NCI-H1092 (cell line): ENCODE measurements around the gene ZNF346.
"Not testable (repeated sequence)": the region's sequence is repeated elsewhere in the genome, so short reads cannot be mapped to it uniquely, and the experiment has no call there.

Experiments
- DNase-seq: peaks from one replicate; lab custom pipeline; 2025; lab: John Stamatoyannopoulos, UW

ZNF346 gene, protein sequence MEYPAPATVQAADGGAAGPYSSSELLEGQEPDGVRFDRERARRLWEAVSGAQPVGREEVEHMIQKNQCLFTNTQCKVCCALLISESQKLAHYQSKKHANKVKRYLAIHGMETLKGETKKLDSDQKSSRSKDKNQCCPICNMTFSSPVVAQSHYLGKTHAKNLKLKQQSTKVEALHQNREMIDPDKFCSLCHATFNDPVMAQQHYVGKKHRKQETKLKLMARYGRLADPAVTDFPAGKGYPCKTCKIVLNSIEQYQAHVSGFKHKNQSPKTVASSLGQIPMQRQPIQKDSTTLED

DNA sequence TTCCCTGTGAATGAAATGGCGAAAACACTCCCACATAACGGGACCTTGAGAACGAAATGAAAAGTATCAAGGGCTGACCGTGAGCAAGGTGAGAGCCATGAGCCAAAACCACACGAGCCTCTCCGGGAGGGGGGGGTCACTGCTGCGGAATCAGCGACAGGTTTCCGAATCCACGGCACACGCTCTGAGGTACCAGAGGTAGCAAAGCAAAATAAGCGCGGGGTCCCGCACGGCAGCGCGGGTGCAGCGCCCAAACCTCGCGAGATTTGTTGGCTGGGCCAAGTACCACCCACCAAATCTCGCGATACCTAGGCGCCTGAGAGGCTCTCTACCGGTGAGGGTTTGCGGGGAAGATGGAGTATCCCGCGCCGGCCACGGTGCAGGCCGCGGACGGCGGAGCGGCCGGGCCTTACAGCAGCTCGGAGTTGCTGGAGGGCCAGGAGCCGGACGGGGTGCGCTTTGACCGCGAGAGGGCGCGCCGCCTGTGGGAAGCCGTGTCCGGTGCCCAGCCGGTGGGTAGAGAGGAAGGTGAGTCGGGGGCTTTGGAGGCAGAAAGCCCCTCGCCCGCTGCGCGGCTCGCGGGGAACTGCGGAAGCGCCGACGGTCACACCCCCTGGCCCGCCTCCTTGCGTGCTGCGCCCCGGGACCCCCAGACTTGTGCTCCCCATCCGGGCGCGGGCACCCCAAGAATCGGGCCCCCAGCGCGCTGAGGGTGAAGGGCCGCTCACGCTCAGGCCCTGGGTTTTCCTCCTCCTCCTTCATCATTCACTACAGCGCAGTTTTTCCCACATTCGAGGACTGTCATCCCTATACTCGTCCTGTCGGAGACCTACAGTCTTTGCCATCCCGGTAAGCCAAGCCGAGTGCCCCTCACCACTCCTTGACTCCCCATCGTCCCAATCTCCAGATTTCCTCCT lies at the start of gene ZNF346:
Gene ZNF346 (plus strand): TSS at position 311 of the 917 bp plus-strand sequence. CDS start 43 bp downstream, at position 354.
- peak; percentile 90 for DNase-seq

DNA sequence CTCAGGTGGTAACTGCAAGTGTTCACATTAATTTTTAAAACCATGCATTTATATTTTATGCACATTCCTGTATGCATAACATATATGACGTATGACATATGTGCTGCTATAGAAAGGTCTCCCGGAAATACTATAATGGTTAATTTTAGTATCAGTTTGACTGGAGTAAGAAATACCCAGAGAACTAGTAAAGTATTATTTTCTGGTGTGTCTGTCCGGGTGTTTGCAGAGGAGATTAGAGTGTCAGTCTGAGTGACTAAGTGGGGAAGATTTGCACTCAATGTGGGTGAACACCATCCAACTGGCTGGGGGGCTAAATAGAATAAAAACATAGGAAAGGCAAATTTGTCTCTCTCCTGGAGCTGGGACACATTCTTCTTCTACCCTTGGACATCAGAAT lies 42.8 kb upstream of the ZNF346 start:
- DNase-seq, result no peak

DNA sequence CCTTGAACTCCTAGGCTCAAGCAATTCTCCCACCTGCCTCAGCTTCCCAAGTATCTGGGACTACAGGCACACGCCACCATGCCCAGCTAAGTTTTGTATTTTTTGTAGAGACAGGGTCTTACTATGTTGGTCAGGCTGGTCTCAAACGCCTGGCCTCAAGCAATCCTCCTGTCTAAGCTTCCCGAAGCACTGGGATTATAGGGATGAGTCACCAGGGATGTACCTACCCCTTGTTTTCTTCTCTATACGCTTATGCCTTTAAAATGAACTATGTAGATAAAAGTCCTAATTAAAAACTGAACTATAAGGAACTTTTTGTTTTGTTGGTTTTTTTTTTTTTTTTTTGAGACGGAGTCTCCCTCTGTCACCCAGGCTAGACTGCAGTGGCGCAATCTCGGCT lies 41.7 kb upstream of the ZNF346 start:
- DNase-seq, result no peak

DNA sequence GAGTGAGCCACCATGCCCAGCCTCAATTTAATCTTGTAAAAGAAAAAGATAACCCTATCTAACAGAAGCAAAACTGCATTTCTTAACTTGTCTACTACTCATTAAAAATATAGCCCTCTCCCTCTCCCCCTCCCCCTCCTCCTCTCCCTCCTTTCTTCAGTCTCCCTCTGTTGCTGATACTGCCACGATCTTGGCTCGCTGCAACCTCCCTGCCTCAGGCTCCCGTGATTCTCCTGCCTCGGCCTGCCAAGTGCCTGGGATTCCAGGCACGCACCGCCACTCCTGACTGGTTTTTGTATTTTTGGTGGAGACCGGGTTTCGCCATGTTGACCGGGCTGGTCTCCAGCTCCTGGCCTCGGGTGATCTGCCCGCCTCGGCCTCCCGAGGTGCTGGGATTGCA lies 39.4 kb upstream of the ZNF346 start:
- DNase-seq, result not testable (repeated sequence)

DNA sequence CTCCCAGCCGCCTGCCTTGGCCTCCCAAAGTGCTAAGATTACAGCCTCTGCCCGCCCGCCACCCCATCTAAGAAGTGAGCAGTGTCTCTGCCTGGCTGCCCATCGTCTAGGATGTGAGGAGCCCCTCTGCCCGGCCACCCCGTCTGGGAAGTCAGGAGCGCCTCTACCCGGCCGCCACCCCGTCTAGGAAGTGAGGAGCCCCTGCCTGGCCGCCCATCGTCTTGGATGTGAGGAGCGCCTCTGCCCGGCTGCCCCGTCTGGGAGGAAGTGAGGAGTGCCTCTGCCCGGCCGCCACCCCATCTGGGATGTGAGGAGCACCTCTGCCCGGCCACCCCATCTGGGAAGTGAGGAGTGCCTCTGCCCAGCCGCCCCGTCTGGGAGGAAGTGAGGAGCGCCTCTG lies 38.9 kb upstream of the ZNF346 start:
- DNase-seq, result not testable (repeated sequence)

DNA sequence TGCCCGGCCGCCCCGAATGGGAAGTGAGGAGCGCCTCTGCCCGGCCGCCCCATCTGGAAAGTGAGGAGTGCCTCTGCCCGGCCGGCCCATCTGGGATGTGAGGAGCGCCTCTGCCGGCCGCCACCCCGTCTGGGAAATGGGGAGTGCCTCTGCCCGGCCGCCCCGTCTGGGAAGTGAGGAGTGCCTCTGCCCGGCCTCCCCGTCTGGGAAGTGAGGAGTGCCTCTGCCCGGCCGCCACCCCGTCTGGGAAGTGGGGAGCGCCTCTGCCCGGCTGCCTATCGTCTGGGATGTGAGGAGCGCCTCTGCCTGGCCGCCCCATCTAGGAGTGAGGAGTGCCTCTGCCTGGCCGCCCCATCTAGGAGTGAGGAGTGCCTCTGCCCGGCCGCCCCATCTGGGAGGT lies 38.3 kb upstream of the ZNF346 start:
- not testable (repeated sequence) for DNase-seq

DNA sequence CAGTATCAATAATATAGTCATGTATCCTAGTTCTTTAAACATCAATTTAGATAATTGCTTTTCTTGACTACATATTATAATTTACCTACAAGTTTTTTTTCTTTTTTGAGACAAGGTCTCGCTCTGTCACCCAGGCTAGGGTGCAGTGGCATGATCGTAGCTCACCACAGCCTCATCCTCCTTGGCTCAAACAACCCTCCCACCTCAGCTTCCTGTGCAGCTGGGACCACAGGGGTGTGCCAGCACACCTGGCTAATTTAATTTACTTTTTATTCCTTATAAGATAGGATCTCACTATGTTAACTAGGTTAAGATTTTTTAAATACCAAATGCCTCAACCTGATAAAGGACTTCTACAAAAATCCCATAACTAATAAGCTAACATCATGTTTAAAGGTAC lies 37.0 kb upstream of the ZNF346 start:
- DNase-seq, result no peak

DNA sequence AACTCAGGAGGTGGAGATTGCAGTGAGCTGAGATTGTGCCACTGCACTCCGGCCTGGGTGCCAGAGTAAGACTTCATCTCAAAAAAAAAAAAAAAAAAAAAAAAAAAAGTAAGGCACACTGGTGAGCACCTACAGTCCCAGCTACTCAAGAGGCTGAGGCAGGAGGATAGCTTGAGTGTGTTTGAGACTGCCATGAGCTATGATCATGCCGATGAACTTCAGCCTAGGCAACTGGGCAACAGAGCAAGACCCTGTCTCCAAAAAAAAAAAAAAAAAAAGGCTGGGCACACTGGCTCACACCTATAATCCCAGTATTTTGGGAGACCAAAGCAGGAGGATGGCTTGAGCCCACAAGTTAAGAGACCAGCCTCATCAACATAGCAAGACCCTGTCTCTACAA lies 36.2 kb upstream of the ZNF346 start:
- no peak for DNase-seq

DNA sequence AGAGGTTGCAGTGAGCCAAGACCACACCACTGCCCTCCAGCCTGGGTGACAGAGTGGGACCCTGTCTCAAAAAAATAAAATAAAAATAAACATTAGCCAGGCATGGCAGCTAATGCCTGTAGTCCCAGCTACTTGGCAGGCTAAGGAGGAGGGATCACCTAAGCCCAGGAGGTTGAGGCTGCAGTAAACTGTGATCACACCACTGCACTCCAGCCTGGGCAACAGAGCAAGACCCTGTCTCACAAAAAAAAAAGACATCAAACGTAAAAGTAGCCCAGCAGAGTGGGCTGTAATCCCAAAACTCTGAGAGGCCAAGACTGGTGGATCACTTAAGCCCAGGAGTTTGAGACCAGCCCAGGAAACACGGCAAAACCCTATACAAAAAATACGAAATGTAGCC lies 34.9 kb upstream of the ZNF346 start:
- no peak for DNase-seq

DNA sequence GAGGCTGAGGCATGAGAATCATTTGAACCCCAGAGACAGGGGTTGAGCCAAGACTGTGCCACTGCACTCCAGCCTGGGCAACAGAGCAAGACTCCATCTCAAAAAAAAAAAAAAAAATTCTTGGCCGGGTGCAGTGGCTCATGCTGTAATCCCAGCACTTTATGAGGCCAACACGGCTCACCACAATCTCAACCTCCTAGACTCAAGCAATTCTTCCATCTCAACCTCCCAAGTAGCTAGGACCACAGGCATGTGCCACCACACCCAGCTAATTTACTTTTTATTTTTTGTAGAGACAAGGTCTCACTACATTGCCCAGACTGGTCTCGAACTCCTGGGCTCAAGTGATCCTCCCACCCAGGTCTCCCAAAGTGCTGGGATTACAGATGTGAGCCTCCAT lies 29.4 kb upstream of the ZNF346 start:
- DNase-seq, result not testable (repeated sequence)

DNA sequence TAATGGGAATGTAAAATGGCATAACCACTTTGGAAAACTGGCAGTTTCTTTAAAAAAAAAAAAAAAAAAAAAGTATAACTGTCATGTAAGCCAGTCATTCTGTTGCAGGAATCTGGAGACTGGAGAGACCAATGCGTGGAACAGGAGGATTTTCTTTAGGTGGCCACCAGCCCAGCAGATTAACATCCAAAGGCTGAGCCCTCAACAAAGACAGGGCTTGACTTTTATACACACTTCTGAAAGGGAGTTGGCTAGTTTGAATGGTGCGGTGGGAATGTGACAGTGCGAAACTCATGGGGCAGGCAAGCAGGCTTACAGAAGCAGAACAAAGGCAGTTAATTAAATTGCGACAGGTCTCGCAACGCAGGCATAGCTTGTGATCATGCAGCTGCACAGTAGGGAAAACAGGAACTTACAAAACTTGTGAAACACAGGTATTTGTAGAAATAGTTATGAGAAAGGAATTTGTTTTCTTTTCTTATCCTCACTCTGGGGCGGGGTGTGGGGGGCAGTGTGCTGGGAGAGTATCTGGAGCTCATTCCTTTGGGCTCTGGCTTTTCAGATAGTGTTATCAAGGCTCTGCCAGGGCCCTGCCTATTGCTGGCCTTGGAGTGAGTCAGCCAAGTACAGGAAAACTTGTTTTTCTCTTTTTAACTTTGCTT lies 27.9 kb upstream of the ZNF346 start:
- DNase-seq, result no peak

DNA sequence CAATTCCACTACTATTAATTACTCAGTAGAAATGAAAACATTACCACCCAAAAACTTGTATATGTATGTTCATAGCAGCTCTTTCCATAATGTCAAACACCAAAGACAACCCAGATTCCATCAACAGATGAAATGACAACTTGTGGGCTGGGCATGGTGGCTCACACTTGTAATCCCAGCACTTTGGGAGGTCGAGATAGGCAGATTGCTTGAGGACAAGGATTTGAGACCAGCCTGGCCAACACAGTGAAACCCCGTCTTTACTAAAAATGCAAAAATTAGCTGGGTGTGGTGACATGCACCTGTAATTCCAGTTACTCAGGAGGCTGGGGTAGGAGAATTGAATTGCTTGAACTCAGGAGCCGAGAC lies 27.4 kb upstream of the ZNF346 start:
- DNase-seq, result no peak

DNA sequence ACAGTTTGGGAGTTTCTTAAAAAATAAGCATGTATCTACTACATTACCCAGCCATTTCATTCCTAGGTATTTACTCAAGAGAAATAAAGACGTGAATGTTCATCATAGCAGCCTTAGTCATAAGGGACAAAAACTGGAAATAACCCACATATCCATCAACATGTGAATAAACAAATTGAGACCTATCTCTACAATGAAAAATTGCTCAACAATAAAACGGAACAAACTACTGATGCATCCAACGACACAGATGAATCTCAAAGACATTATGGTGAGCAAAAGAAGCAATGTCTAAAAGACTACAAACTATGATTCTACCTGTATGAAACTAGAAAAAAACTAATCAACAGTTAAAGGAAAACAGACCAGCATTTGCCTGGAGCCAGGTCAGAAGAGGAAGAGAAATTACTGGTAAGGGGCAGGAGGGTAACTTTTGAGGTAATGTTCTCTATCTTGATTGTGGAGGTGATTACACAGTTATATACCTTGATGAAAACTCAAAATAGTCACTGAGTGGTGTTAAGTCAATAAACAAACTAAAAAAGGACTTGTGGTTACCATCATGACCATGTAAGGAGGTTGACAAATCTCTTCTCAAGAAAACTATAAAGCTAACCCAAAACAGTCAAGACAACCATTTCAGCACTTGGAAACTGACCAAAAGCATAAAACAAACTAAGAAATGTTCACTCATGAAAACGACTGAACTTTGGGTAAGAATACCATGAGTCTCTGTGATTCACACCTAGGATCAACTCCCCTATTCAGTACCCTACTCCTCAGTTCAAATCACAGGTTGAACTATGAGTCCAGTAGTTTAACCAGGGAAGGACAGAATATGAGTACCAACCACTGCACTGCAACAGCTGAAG lies 26.4 kb upstream of the ZNF346 start:
- DNase-seq, result no peak

DNA sequence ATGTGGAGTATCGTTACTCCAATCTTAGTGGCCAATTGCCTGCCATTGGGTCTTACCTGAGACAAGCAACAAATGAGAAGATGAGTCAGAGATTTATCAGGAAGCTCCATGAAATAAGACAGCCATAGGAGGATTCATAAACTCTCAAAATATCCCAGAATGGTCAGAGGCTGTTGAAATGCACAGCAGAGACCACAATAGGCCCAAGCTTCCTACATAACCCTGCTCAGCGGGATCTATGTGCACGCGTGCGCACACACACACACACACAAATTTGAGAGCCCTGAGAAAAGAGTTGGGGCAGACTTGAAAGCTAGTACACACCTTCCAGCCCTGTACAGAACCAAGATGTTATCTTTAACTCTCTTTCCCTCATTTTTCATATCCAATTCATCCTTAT lies 25.7 kb upstream of the ZNF346 start:
- DNase-seq, result no peak

DNA sequence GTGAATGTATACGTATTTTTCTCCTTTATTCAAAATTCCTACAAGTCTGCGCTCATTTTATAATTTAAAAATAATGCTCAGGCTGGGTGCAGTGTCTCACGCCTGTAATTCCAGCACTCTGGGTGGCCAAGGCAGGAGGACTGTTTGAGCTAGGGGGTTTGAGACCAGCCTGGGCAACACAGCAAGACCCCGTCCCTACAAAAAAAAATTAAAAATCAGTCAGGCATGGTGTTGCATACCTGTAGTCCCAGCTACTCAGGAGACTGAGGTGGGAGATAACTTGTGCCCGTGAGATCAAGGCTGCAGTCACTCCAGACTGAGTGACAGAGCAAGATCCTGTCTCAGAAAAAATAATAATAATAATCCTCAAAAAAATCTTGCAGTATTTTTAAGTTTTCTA lies 23.7 kb upstream of the ZNF346 start:
- DNase-seq, result no peak

DNA sequence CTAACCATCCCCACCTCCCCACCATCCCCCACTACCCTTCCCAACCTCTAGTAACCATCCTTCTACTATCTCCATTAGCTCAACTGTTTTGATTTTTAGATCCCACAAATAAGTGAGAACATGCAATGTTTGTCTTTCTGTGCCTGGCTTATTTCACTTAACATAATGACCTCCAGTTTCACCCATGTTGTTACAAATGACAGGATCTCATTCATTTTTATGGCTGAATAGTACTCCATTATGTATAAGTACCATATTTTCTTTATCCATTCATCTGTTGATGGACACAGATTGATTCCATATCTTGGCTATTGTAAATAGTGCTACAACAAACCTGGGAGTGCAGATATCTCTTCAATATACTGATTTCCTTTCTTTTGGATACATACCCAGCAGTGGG lies 23.0 kb upstream of the ZNF346 start:
- not testable (repeated sequence) for DNase-seq

DNA sequence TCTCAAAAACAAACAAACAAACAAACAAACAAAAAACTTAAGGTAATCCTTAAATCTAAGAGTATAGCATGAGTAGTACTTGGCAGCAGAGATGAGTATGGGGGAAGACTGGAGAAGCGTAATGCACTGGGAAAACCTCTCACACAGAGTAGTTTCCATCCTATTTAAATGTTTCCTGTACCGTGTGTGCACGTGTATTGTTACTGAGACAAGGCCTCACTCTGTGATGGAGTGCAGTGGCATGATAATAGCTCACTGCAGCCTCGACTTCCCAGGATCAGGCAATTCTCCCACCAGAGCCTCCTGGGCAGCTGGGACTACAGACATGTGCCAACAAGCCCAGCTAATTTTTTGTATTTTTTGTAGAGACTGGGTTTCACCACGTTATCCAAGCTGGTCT lies 18.8 kb upstream of the ZNF346 start:
- no peak for DNase-seq

DNA sequence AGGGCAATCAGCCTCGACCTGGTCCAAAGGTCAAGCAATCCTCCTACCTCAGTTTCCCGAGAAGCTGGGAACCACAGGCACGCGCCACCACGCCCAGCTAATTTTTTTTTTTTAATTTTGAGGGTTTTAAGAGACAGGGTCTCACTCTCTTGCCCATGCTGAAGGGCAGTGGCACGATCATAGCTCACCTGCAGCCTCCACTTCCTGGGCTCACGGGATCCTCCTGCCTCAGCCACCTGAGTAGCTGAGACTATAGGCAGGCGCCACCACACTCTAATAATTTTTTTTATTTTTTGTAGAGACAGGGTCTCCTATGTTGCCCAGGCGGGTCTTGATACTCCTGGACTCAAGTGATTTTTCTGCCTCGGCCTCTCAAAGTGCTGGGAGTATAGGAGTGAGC lies 17.5 kb upstream of the ZNF346 start:
- DNase-seq, result no peak

DNA sequence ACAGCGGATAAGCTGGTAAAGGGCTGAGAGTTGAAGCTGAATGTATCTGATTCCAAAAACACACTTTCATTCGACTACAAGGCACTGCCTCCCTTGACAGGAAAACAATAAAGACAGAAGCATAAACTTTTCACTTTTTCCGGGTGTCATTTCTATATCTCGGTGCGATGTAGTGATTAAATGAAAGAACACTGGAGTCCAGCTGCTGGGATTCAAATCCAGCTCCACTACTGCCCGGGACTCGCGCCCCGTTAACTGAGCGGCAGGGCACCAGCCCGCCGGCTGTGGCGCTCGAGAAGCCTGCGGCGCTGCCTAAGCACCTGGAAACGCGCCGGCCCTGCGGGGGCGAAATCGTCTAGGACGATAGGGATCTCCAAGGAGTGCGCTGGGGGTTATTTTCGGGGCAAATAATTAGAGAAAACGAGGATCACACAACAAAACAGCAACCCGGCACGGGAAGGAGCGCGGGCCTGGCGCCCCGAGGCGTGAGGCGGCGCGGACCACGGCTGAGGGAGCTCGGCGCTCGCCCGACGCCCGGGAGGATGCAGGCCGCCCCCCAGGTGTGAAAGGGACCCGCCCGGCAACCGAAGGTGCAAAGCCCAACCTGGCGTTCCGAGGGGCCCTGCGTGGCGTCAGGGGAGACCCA lies 16.8 kb upstream of the ZNF346 start:
- DNase-seq, result no peak

DNA sequence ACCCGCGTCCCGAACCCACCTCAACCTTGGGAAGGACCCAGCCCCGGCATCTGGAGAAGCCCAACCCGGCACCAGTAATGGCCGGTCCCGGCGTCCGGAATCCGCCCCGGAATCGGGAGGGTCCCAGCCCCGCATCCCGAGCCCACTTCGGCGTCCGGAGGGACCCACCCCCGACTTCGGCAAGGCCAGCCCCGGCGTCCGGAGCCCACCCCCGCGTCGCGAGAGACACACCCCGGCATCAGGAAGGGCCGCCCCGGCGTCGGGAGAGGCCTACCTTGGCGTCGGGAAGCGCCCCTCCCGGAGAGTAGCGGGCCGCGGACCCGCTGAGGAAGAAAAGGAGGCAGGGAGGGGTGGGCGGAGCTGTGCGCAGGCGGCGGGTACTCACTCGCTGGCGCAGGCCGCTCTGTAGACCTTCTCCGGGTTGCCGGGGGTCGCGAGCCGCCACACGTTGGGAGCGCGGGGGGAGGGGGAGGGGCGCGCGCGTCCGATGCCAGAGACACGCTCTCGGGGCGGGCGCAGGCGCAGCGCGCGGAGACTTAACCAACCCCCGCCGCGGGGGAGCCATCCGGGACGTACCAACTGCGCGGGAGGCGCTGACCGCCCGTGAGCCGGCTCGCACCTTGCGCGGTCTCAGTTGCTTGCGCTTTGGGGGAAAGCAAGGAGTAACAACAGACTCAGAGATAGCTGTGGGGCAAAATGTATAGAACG lies 16.1 kb upstream of the ZNF346 start, which contains the start of gene UIMC1:
Gene UIMC1 (minus strand): TSS at position 515 of the 708 bp plus-strand sequence. CDS start 24,164 bp downstream, outside the sequence.
- DNase-seq, result peak; percentile 79

DNA sequence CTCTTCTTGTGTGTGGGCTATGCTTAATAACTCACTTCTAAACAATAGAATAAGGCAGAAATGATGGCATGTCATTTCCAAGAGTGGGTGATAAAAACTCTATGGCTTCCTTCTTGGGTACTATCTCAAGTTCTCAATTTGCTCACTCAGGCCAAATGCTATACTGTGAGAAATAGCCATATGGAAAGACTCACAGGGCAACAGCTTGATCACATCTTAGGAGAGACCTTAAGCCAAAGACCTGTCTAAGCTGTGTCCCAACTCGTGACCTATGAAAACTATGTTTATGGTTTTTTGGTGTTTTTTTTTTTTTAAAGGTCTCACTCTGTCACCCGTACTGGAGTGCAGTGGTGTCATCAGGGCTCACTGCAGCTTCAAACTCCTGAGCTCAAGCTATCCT lies 13.8 kb upstream of the ZNF346 start:
- no peak for DNase-seq
